ENCODE measurements around the gene GNA14.
"Not testable (repeated sequence)": the region's sequence is repeated elsewhere in the genome, so short reads cannot be mapped to it uniquely, and the experiment has no call there.

The GNA14 gene

DNA sequence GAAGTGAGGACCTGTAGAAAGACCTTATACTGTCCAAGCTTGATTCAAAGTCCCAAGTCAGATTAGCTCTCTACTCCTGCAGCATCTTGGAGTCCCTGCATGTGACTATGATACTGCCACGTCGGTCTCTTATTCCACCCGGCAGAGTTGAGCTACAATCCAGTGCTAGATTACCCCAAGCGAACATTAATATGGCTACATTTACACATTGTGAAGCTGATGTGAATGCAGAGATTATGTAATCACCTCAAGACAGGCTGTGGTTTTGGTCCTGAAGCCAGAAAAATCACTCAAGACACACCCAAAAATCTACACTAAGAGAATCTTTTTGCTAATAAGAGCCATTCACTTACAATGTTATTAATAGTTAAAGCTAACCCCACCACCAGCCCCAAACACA is 116.7 kb downstream of the GNA14 start:
- no peak for DNase-seq

DNA sequence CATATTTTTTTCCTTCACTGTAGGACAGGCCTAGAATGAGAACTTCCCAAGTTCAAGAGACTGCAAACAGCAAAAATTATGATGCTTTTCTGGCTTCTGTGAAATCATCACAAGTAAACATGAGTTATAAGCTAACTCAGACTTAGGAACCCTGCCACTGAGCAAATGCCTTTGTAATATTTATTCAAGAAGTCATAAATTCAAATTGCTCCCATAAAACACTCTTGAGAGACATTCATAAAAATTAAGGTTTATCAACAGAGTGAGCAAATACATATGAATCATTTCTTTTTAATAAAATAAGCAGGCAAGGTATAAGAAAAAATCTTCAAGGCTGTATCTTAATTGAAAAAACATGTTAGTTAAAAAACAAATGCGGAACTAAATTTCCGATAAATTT is 124.2 kb downstream of the GNA14 start:
- no peak for DNase-seq

DNA sequence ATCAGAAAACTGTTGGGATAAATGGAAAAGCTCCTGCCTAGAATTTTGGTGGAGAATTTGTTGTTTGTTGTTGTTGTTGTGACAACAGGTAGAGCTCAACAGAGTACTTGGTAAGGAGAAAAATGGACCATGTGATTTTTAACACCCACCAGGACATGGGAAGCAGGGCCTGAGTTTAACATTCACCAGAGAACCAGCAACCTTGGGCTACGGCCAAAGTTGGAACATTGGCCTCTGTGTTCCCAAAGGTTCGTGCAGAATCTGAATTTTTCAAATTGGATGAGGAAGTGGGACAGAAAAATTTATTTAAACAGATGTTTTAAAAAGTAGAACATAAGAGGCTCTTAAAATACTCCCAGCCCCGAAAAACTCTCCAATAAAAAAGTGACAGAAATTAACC is 127.0 kb downstream of the GNA14 start:
- DNase-seq = no peak

DNA sequence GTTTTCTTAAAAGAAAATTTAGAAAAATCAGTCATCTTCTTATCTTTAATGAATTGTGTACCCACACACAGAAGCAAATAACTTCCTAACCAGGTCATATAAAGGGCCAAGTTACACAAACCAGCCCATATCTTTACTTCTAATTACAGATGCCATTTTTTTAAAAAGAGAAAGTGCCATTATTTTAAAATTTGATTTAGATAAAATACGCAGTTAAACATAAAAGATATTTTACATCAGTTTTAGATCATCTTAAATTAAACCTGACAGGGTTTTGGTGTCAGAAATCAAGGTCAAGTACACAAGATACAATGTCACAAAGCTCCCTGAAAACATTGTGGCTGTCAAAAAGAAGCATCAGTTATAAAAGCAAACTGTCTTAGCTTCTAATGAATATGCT is 129.4 kb downstream of the GNA14 start:
- DNase-seq = no peak

DNA sequence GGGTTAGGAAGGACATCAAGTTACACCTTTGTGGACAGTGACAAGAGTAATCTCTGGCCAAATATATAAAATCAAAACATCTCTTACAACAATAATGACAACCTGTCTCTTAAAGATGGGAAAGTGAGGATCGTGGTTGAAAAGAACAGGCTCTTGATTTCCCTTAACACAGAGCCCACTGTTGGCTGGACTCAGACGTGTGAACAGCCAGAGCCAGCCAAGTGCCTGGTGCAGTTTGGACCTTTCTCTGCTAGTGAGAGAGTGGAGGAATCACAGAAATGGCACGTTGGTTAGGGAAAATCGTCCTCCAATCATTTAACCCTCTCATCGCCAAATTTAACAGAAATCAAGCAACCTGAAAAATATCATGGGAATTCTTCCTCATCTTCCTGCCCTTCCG is 131.3 kb downstream of the GNA14 start:
- no peak for DNase-seq

DNA sequence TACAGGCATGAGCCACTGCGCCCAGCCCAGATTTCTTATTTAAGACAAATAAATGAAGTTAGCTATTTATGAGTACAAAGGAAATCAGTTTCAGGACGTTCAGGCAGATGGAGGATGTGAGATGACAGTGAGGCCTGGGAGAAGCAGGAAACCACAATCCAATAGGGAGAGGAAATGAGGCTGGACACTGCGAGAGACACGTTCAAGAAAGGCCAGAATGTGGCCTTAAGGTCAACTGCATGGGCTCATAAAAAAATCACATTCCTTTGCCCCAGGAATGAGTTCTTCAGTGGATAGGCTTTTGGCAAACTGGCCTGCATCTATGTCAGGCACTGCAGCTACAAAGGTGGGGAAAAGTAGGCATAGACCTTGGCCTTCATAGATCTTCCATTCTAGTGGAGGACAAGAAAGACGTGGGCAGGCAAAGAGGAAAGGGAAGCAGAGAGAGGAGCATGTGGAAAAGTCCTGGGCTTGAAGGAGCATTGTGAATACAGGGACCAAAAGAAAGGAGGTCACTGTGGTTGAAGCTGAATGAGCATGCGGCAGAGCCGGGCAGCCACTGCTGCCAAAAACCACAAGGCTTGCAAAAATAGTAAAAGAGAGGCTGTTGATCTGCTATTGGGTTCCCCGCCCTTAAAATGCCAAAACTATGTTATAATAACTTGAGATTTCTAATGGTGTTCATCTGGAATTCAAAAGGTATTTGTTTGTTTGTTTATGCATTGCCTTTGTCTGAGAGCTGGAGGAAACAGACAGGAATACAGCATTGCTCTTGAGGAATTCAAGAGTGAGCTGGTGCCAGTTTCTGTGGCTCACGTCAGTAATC is 133.0 kb downstream of the GNA14 start:
- DNase-seq = no peak

DNA sequence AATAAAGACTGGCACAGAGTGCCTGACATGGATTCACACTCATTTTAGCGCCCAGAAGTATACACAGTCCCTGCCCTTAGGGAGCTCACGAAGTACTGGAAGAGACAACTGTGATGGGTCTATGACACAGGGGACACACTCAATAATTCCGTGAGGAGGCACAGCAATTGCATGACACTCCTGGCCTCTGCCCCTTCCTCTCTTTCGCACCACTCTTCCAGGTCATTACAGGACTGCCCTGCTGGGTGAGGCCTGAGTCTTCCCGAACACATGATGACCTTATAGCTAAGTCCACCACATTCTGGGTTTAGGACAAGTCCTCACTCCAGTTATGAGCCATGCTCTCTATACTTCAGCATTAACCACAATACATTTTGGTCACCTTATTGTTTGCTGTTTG is 134.7 kb downstream of the GNA14 start:
- no peak for DNase-seq

DNA sequence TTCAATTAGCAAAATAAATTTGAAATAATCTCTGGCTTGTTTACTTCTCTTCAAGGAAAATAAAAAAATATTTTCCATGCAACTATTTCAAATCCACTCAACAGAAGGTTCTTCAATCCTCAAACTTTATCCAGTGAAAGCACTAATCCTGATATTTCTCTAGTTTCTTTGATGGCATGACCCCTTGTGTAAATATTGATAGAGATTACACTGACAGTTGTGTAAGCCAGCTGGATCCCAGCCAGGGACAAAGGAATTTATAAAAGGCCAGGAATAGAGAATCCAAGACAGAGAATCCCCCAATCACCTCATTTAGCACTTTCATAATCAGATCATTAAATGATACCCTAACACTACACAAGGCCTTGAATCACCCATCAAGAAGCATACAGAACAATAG is 135.2 kb downstream of the GNA14 start:
- no peak for DNase-seq

DNA sequence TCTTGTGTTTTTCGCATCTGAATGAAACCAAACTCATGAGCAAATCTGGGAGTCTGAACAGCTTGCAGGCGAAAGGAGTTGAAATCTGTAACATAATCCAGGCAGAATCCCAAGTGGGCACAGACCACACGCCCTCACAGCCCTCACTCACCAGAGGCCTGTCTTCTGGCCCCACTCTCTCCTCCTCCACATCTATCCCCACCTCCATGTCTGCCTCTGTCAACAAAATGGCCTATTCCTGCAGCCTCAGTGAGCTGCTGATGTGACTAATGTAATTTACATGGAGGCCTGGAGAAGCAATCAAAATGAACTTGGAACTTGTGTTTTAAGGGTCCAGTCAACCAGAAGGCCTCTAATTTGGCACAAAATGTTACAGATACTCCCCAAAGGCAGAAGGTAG is 136.6 kb downstream of the GNA14 start:
- DNase-seq = no peak

DNA sequence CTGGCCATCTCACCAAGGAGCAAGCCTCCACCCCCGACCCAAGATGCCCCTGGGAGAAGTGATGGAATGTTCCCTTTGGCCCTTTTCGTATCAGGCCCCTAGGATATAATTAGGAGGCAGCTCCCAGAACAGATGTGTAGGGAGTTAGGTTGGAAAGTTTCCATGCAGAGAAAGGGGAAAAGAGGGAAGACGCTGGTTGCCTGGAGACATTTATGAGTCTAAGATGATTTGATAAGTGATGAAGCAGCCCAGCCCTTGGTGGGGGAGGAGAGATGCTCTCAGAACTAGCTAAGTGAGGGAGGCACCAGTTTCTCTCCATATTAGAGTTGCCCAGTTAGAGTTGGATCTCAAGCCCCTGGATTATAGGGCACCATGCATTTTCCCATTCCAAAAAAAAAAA is 137.5 kb downstream of the GNA14 start:
- no peak for DNase-seq

DNA sequence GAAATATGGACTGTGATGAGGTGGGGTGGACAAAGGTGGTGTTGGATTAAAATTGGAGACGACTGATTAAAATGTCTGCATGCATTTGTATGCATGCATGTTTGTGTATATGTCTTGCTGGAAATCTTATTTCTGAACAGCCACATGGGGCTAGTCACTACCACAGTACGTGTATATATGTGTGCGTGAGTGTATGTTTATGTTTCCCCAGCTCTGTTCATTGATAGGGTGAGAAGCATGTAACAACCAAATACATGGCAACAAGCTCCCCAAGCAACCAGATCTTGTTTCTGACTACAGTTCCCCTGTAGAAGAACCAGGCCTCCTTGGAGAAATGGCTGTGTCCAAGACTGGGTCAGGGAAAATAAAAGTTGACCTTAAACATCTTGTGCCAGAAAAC is 139.7 kb downstream of the GNA14 start:
- DNase-seq = no peak

DNA sequence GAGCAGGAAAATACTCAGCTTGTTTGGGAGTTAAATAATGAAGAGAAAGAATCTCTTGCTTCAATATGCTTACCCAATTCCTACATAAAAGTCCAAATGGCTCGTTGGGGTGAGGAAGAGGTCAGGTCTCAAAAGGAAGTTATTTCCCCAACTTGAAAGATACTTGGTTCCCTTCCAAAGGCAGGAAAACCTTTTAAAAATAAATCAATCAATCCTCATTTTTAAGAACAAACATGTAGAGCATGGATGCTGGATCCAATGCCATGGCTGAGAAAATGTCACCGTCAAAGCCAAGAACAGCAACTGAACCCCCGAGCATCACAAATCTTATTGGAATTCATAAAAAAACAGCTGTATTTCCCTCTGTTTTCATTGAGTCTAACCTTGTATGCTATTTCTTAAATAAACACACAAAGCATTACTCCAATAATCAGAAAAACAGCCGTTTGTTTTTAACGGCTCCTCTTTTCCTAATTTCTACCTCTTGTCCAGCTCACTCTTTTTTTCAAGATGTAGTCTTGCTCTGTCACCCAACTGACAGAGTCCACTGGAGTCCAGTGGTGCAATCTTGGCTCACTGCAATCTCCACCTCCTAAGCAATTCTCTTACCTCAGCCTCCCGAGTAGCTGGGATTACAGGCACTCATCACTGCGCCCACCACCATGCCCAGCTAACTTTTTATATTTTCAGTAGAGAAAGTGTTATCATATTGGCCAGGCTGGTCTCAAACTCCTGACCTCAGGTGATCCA is 140.7 kb downstream of the GNA14 start:
- DNase-seq = no peak

DNA sequence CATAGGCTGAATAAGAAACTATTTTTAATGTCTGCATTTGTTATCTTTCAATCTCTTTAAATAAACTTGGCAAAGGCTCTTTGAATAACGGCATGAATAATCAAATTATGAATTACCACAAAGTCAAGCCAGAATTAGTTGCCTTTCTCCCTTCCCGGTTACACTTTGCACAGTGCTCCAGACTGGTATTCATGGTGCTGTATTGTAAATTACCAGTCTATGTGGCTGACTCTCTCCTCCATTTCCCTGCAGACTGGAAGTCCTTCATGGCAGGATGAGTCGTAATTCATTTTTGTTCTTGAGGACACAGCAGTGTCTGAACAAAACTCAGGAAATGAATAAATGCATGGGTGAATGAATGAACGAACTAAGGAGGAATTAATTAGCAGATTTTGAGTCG is 142.9 kb downstream of the GNA14 start:
- DNase-seq = no peak

DNA sequence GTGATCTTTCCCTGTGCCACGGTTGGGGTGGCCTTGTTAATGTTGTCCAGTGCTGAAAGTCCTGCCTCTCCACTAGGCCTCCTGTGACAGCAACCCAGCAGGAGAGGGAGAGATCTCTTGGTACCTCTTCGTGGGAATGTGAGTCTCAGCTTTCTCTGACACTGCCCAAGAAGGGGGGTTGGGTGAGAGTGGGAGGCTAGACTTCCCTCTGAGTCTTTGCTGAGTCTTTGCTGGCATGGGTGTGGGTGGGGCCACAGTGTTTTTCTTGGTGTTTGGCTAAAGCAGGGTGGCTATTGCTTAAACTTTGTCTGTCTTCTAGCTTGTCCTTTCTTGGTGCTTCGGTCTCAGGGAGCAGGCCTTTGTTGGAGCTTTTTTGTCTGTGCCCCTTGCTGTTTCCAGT is 145.6 kb downstream of the GNA14 start:
- no peak for DNase-seq

DNA sequence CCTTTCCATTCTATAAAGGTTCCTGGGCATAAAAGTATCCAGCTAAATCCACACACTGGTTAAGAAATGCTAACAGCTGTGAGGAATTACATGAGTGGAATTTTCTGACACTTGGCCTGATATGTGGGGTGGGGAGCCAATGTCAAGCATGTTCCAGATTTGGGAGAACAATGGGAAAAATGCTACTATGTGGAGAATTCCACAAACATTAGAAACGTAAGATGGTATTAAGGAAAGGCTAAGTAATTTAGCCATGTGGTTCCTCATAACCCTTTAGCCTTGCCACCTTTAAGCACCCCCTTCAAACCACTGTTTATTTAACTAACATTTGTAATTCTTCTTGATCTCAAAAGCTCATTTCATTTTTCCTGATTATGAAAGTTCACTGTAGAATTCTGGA is 149.2 kb downstream of the GNA14 start:
- no peak for DNase-seq

DNA sequence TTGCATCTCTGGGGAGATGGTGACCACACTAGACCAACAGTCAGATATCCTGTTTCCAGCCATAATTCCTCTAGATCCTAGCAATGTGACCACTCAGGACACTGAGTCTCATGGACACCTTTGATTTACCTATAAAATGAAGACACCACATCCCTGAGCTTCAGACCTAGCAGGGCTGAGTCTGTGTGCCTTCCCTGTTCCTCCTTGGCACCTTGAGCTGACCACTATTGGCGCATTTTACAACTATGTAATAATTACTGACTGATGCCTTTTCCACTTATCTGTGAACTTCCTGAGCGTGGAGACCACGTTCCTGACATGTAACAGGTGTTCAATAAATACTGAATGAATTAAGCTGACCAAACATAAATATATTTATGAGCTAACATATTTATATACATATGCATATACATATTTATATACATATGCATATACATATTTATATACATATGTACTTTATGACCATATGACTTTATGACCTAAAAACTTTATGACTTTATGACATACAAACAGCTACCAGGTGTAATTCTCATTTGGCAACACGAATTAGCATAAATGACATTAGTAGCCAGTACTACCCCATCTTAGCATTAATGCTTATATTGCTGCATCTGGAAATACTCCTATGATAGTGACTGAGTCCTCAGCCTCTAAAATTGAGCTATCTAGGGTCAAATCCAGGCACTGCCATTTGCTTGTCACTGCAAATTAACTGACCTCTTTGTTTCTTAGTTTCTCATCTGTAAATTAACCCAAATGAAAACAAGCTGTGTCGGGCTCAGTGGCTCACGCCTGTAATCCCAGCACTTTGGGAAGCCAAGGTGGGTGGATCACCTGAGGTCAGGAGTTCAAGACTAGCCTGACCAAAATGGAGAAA is 150.6 kb downstream of the GNA14 start:
- DNase-seq = no peak

DNA sequence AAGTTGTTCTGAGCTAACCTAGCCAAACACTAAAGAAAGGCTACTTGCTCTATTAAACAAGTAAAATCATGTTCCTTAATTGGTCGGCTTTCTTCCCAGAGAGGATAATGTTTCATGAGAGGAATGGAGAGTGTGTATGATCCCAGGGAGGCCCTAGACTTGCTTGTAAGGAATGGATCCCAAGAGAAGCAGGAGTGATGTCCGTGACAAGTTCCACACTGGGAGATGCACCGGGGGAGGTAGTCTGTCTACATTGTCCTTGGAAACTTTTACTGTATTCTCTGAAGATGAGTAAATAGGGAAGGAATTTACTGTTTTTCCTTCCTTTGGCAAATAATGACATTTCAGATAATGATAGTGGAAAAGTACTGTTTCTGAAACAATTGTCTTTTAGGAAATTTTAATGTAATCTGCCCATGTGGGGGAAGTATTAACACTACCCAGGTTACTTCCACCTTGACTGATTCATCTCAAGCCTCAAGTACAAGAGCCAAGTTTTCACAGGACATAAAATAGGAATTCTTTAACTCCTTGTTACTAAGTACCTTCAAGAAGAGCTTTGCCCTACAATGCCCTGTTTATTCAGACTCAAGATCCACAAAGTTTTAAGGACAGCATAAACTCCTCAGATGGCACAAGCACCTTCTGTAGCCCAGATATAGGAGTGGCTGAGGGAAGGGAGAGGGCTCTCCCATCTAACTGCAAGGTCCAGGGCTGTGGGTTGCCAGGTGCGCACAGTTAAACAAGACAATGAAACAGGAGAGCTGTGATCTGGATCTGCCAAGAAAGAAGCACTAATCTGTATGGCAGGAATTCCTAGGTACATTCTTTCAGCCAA is 152.1 kb downstream of the GNA14 start:
- no peak for DNase-seq

DNA sequence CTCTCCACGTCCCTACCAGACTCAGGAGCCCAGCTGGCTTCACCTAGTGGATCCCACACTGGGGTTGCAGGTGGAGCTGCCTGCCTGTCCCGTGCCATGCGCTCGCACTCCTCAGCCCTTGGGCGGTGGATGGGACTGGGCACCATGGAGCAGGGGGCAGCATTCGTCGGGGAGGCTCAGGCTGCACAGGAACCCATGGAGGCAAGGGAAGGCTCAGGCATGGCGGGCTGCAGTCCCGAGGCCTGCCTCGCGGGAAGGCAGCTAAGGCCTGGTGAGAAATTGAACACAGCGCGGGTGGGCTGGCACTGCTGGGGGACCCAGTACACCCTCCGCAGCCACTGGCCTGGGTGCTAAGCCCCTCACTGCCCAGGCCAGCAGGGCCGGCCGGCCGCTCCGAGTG is 157.8 kb downstream of the GNA14 start:
- not testable (repeated sequence) for DNase-seq

DNA sequence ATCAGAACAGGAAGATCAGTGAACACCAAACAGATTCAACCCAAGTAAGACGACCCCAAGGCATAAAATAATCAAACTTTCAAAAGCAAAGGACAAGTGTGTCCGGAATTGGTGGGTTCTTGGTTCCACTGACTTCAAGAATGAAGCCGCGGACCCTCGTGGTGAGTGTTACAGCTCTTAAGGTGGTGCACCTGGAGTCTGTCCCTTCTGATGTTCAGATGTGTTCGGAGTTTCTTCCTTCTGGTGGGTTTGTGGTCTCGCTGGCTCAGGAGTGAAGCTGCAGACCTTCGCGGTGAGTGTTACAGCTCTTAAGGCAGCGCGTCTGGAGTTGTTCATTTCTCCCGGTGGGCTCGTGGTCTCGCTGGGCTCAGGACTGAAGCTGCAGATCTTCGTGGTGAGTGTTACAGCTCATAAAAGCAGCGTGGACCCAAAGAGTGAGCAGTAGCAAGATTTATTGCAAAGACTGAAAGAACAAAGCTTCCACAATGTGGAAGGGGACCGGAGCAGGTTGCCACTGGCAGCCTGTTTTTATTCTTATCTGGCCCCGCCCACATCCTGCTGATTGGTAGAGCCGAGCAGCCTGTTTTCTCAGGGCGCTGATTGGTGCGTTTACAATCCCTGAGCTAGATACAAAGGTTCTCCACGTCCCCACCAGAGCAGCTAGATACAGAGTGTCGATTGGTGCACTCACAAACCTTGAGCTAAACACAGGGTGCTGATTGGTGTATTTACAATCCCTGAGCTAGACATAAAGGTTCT is 158.5 kb downstream of the GNA14 start:
- DNase-seq = not testable (repeated sequence)

DNA sequence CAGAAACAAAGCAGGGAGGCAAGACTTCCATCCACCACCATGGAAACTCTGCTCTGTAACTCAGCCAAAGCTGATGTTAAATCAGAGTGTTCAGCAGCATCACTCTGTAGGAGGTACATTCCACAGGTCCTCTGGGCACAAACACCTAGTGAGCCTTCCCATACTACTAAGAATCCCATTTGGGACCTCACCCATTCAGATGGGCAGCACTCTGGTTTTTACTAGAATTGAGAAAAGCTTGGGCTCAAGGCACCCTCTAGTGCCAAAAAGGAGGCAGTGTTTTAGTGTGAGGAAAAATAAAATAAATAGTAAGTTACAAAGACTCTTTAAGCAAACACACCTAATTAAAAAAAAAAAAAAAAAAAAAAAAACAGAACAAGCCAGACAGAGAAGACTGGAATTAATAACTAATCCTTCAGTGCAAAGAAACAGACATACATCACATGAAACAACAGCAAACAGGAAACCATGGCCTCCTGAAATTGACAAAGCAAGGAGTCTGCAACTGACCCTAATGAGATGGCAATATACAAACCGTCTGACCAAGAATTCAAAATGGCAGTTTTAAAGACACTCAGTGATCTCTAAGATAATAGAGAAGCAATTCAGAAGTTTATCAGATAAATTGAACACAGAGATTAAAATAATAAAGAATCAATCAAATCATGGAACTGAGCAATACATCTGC is 159.5 kb downstream of the GNA14 start:
- no peak for DNase-seq

DNA sequence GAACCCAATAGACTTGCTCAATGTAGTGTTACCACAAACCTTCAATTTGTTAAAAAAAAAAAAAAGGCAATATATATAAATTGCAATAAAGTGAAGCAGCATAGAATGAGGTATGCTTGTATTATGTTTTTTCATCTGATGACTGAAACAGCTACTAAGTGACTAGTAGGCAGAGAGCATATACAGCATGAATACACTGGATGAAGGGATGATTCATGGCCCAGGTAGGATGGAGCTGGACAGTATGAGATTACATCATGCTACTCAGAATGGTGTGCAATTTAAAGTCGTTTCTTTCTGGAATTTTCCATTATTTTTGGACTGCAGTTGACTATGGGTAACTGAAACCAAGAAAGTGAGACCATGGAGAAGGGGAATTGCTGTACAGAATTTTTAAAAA is 161.2 kb downstream of the GNA14 start:
- no peak for DNase-seq

Data from activated gamma-delta T cell (primary cell).